Cardiac muscle cell (in vitro differentiated cells and primary cell): ENCODE results near the gene CAMKMT. TPM values are rescaled to one million over a fixed set of nuclear protein-coding genes. Genes with fewer than 3 reads are reported as not detected.

Experiments used
- DNase-seq, 2 donors: peaks; one replicate each; pipeline versions ENCODE4 v3.0.0 to v3.0.0-alpha.2; 2010 to 2017; ENCODE audit warnings: low read depth in 1 of 2, low spot score in 1 of 2
- H3K27ac ChIP-seq: fragments of 200-600 bp; sonication (generic); 2 replicates; pipeline ENCODE4 v1.5.1; 2016
- H3K27me3 ChIP-seq: fragments of 200-600 bp; sonication (generic); 2 replicates; pipeline ENCODE4 v1.6.0; 2016; ENCODE audit warnings: control low read depth
- H3K36me3 ChIP-seq: fragments of 200-600 bp; sonication (generic); 2 replicates; pipeline ENCODE4 v1.5.1; 2016; ENCODE audit warnings: control low read depth
- H3K4me1 ChIP-seq: fragments of 200-600 bp; sonication (generic); 2 replicates; pipeline ENCODE4 v1.8.1; 2017; ENCODE audit warnings: low read depth, mild to moderate bottlenecking, mixed run types
- H3K4me3 ChIP-seq: fragments of 200-600 bp; sonication (generic); 2 replicates; pipeline ENCODE4 v1.5.1; 2016; ENCODE audit warnings: mild to moderate bottlenecking
- H3K9me3 ChIP-seq: fragments of 200-600 bp; sonication (generic); 2 replicates; pipeline ENCODE4 v1.5.1; 2017; ENCODE audit warnings: low read depth, mild to moderate bottlenecking, control low read depth
- CTCF ChIP-seq: IDR thresholded peaks from 2 replicates; pipeline ENCODE4 v1.5.1; 2012; ENCODE audit warnings: low read depth, mild to moderate bottlenecking, low read length
- polyA plus RNA-seq: library from polyadenylated mRNA; unstranded; fragments of >200 nt; fragmentation: Nextera tagmentation; extraction: Ambion mirVana; gene quantifications from 2 replicates; pipeline ENCODE4 v1.2.1, GENCODE V29; 2016
- total RNA-seq: library from RNA; depleted of rRNA; stranded (reverse); fragments of >200 nt; gene quantifications from 2 replicates; pipeline ENCODE4 v1.2.3, GENCODE V29; 2016

Gene CAMKMT
- total and polyA plus RNA-seq, 2 experiments from 2014 or later, result 16.9 to 20.6 TPM

GRCh38 chr2:44324971-44325426 is 36.7 kb upstream of the CAMKMT start:
- peak; percentile 9 to 74 for DNase-seq
- Histone ChIP-seq H3K4me1 (no peaks in the 10 kb centered on the region), H3K9me3 (no peaks in the 10 kb centered on the region), H3K36me3 (peaks cover 50% of the 10 kb centered on the region), H3K4me3 (no peak overlapping the region), H3K27ac (no peak overlapping the region), H3K27me3 (no peaks in the 10 kb centered on the region)
- TF ChIP-seq CTCF, result no peak

- DNase-seq, result no peak
- no peaks in the 10 kb centered on the region for H3K9me3 ChIP-seq
- no peaks in the 10 kb centered on the region for H3K27me3 ChIP-seq
- no peak for TF ChIP-seq CTCF
- H3K36me3 ChIP-seq, result peaks cover 53% of the 10 kb centered on the region
- no peak overlapping the region for H3K4me3 ChIP-seq
- no peak overlapping the region for H3K27ac ChIP-seq
- no peaks in the 10 kb centered on the region for H3K4me1 ChIP-seq
Observed at GRCh38 chr2:44325897-44326296, 35.9 kb upstream of the CAMKMT start.

- DNase-seq, result no peak
- H3K4me1 ChIP-seq, result no peaks in the 10 kb centered on the region
- H3K27ac ChIP-seq, result no peak overlapping the region
- no peak for TF ChIP-seq CTCF
- no peak overlapping the region for H3K4me3 ChIP-seq
- H3K9me3 ChIP-seq, result no peaks in the 10 kb centered on the region
- no peaks in the 10 kb centered on the region for H3K27me3 ChIP-seq
- H3K36me3 ChIP-seq, result peaks cover 46% of the 10 kb centered on the region
Observed at GRCh38 chr2:44326548-44327264, 35.0 kb upstream of the CAMKMT start.

GRCh38 chr2:44328750-44329149 is 33.0 kb upstream of the CAMKMT start:
- no peaks in the 10 kb centered on the region for H3K9me3 ChIP-seq
- peaks cover 5% of the 10 kb centered on the region for H3K4me1 ChIP-seq
- H3K4me3 ChIP-seq, result no peak overlapping the region
- no peak for TF ChIP-seq CTCF
- H3K36me3 ChIP-seq, result peaks cover 30% of the 10 kb centered on the region
- no peak overlapping the region for H3K27ac ChIP-seq
- DNase-seq, result no peak
- no peaks in the 10 kb centered on the region for H3K27me3 ChIP-seq

- Histone ChIP-seq H3K27ac (no peak overlapping the region), H3K4me1 (peaks cover 11% of the 10 kb centered on the region), H3K27me3 (no peaks in the 10 kb centered on the region), H3K9me3 (no peaks in the 10 kb centered on the region), H3K36me3 (peaks cover 26% of the 10 kb centered on the region), H3K4me3 (no peak overlapping the region)
- no peak for TF ChIP-seq CTCF
- no peak for DNase-seq
Observed at GRCh38 chr2:44329343-44329742, 32.4 kb upstream of the CAMKMT start.
